IMR-90 (cell line): ENCODE results near the gene TMEM252. TPM values are rescaled to one million over a fixed set of nuclear protein-coding genes. Genes with fewer than 3 reads are reported as not detected.

ENCODE experiments used
- ATAC-seq: fragments of 200-7000 bp; cut with Tn5 transposase; 2 replicates; pipeline ENCODE4 v1.9.1; 2020; ENCODE audit warnings: low read depth, mild to moderate bottlenecking, moderate library complexity
- BruUV-seq: library from RNA; stranded (reverse); fragments of 400-500 nt; replicated peaks from 2 replicates; lab custom pipeline; 2021; lab: Mats Ljungman, UMichigan
- CTCF ChIA-PET: fragments of 300-600 bp; formaldehyde crosslinking; extraction: SDS; loops from one replicate; lab custom pipeline; 2021; ENCODE audit warnings: antibody characterized with exemption; lab: Yijun Ruan, JAX
- POLR2A ChIA-PET: fragments of 300-600 bp; sonication (Branson Sonifier 250); formaldehyde crosslinking; loops from one replicate; lab custom pipeline; 2022; ENCODE audit warnings: antibody characterized with exemption; ENCODE audit not compliant: unreplicated experiment; lab: Charles Lee
- DNase-seq: peaks from one replicate; pipeline ENCODE4 v3.0.0; 2013
- H2AFZ ChIP-seq: replicated peaks from 2 replicates; pipeline ENCODE3; 2013; ENCODE audit warnings: low read length, mild to moderate bottlenecking; ENCODE audit not compliant: poor library complexity
- H2AK5ac ChIP-seq: 2 replicates; pipeline ENCODE4 v1.6.1; 2013; ENCODE audit warnings: low read depth, low read length, inconsistent platforms
- H2AK9ac ChIP-seq: replicated peaks from 2 replicates; pipeline ENCODE3; 2013; ENCODE audit warnings: mild to moderate bottlenecking, low read depth, low read length, moderate library complexity; ENCODE audit not compliant: poor library complexity
- H2BK120ac ChIP-seq: 2 replicates; pipeline ENCODE4 v1.6.1; 2013; ENCODE audit warnings: low read depth, low read length, inconsistent platforms
- H2BK15ac ChIP-seq: 3 replicates; pipeline ENCODE4 v1.6.1; 2013; ENCODE audit warnings: low read depth, low read length, inconsistent platforms
- H2BK20ac ChIP-seq: 2 replicates; pipeline ENCODE4 v1.6.1; 2013; ENCODE audit warnings: low read depth, mild to moderate bottlenecking, inconsistent platforms, low read length, moderate library complexity
- H2BK5ac ChIP-seq: 2 replicates; pipeline ENCODE4 v1.6.1; 2013; ENCODE audit warnings: mild to moderate bottlenecking, low read depth, low read length, inconsistent platforms; ENCODE audit not compliant: poor library complexity, severe bottlenecking
- H3K14ac ChIP-seq: replicated peaks from 2 replicates; pipeline ENCODE4 v1.6.1; 2013; ENCODE audit warnings: low read depth, low read length, inconsistent platforms
- H3K18ac ChIP-seq: 2 replicates; pipeline ENCODE4 v1.6.1; 2013; ENCODE audit warnings: low read depth, low read length, control low read depth
- H3K23ac ChIP-seq: 2 replicates; pipeline ENCODE4 v1.6.1; 2013; ENCODE audit warnings: low read depth, low read length, inconsistent platforms
- H3K27ac ChIP-seq: 2 replicates; pipeline ENCODE4 v1.5.1; 2013; ENCODE audit warnings: mild to moderate bottlenecking, control low read depth, low read length; ENCODE audit not compliant: insufficient read depth
- H3K27me3 ChIP-seq: 2 replicates; pipeline ENCODE4 v1.6.1; 2013; ENCODE audit warnings: low read length; ENCODE audit not compliant: control insufficient read depth, insufficient read depth
- H3K36me3 ChIP-seq: 2 replicates; pipeline ENCODE4 v1.6.1; 2013; ENCODE audit warnings: low read length, mixed read lengths; ENCODE audit not compliant: control insufficient read depth, insufficient read depth
- H3K4ac ChIP-seq: 2 replicates; pipeline ENCODE4 v1.6.1; 2013; ENCODE audit warnings: low read depth, low read length, inconsistent platforms
- H3K4me1 ChIP-seq: 2 replicates; pipeline ENCODE4 v1.6.1; 2013; ENCODE audit warnings: low read length, mixed read lengths; ENCODE audit not compliant: control insufficient read depth, insufficient read depth
- H3K4me2 ChIP-seq: 2 replicates; pipeline ENCODE4 v1.6.1; 2013; ENCODE audit warnings: low read depth, mild to moderate bottlenecking, control low read depth, low read length, moderate library complexity
- H3K4me3 ChIP-seq: 2 replicates; pipeline ENCODE4 v1.5.1; 2013; ENCODE audit warnings: low read depth, mild to moderate bottlenecking, control low read depth, low read length, moderate library complexity; ENCODE audit not compliant: insufficient read depth
- H3K56ac ChIP-seq: 2 replicates; pipeline ENCODE4 v1.6.1; 2013; ENCODE audit warnings: low read length, inconsistent platforms; ENCODE audit not compliant: insufficient read depth; ENCODE audit errors: extremely low read depth
- H3K79me1 ChIP-seq, 2 experiments: 2 replicates each; pipeline ENCODE4 v1.6.1; 2013; ENCODE audit warnings: low read length in 2 of 2, inconsistent platforms in 1 of 2, low read depth in 1 of 2
- H3K9ac ChIP-seq: 2 replicates; pipeline ENCODE4 v1.6.1; 2013; ENCODE audit warnings: low read depth, low read length, control low read depth
- H3K9me1 ChIP-seq: 2 replicates; pipeline ENCODE4 v1.6.1; 2013; ENCODE audit warnings: low read length, inconsistent platforms; ENCODE audit not compliant: insufficient read depth
- H3K9me3 ChIP-seq: 2 replicates; pipeline ENCODE4 v1.6.1; 2013; ENCODE audit warnings: low read length; ENCODE audit not compliant: control insufficient read depth, insufficient read depth
- H4K20me1 ChIP-seq: 2 replicates; pipeline ENCODE4 v1.6.1; 2013; ENCODE audit warnings: low read length, inconsistent platforms; ENCODE audit not compliant: insufficient read depth
- H4K5ac ChIP-seq: 2 replicates; pipeline ENCODE4 v1.6.1; 2013; ENCODE audit warnings: mild to moderate bottlenecking, low read depth, low read length, control low read depth
- H4K8ac ChIP-seq, 2 experiments: 2 replicates each; pipeline ENCODE4 v1.6.1; 2013; ENCODE audit warnings: low read depth in 2 of 2, low read length in 2 of 2, control low read depth in 1 of 2, inconsistent platforms in 1 of 2
- H4K91ac ChIP-seq: 2 replicates; pipeline ENCODE4 v1.6.1; 2013; ENCODE audit warnings: low read depth, low read length, inconsistent platforms; ENCODE audit not compliant: insufficient read depth
- CEBPB ChIP-seq: IDR thresholded peaks from 2 replicates; pipeline ENCODE4 v1.6.1; 2012; ENCODE audit warnings: low read depth, low read length, improper control_type of control experiment
- CHD1 ChIP-seq: IDR thresholded peaks from 2 replicates; pipeline ENCODE4 v1.6.1; 2012; ENCODE audit warnings: low read depth, low read length, improper control_type of control experiment
- CTCF ChIP-seq: conservative IDR thresholded peaks from 2 replicates; pipeline ENCODE4 v1.5.1; 2012; ENCODE audit warnings: mild to moderate bottlenecking, low read depth, low read length, improper control_type of control experiment
- ELK1 ChIP-seq: fragments of 150-350 bp; IDR thresholded peaks from 2 replicates; pipeline ENCODE4 v1.6.1; 2016; ENCODE audit warnings: low read depth, mild to moderate bottlenecking, low read length, moderate library complexity, borderline replicate concordance
- FOS ChIP-seq: fragments of 150-350 bp; IDR thresholded peaks from 2 replicates; pipeline ENCODE4 v1.6.1; 2016; ENCODE audit warnings: low read depth, low read length
- MAFK ChIP-seq: IDR thresholded peaks from 2 replicates; pipeline ENCODE4 v1.6.1; 2012; ENCODE audit warnings: low read depth, low read length, improper control_type of control experiment
- MAZ ChIP-seq: IDR thresholded peaks from 2 replicates; pipeline ENCODE4 v1.6.1; 2012; ENCODE audit warnings: low read depth, mild to moderate bottlenecking, low read length, improper control_type of control experiment, moderate library complexity, borderline replicate concordance
- MXI1 ChIP-seq: IDR thresholded peaks from 2 replicates; pipeline ENCODE4 v1.6.1; 2012; ENCODE audit warnings: low read depth, mild to moderate bottlenecking, low read length, moderate library complexity, borderline replicate concordance
- POLR2A ChIP-seq: IDR thresholded peaks from 2 replicates; pipeline ENCODE4 v1.6.1; 2012; ENCODE audit warnings: mild to moderate bottlenecking, low read depth, low read length
- RAD21 ChIP-seq: IDR thresholded peaks from 2 replicates; pipeline ENCODE4 v1.6.1; 2012; ENCODE audit warnings: low read length, improper control_type of control experiment
- RFX5 ChIP-seq: IDR thresholded peaks from 2 replicates; pipeline ENCODE4 v1.8.0; 2012; ENCODE audit warnings: low read depth, mild to moderate bottlenecking, low read length, moderate library complexity
- SMC3 ChIP-seq: fragments of 150-350 bp; IDR thresholded peaks from 2 replicates; pipeline ENCODE4 v1.6.1; 2016; ENCODE audit warnings: low read depth, mild to moderate bottlenecking, antibody characterized with exemption, low read length, moderate library complexity
- USF2 ChIP-seq: fragments of 150-350 bp; IDR thresholded peaks from 2 replicates; pipeline ENCODE4 v1.6.1; 2017; ENCODE audit warnings: mild to moderate bottlenecking, antibody characterized with exemption, low read length, low read depth
- WGBS, 2 experiments: methylation state at CpG; one replicate each; pipeline versions ENCODE4 v1.1.5 to v1.1.7; 2013; ENCODE audit warnings: missing lambda C conversion rate in 2 of 2; ENCODE audit not compliant: insufficient read length in 1 of 2; ENCODE audit errors: extremely low coverage in 2 of 2; 5-methylcytosine and 5-hydroxymethylcytosine counted together
- dilution Hi-C: fragments of 300-500 bp; cut with HindIII; formaldehyde crosslinking; loops from one replicate; pipeline ENCODE4 v1.14.3; 2018; ENCODE audit warnings: low sequenced_read_pairs; ENCODE audit not compliant: unreplicated experiment
- in situ Hi-C: fragments of 300-500 bp; cut with MboI; formaldehyde crosslinking; loops from 3 replicates; pipeline ENCODE4 v1.14.3; 2019; ENCODE audit warnings: low sequenced_read_pairs, inconsistent platforms, mixed read lengths
- intact Hi-C: fragments of 100-400 bp; cut with micrococcal nuclease; formaldehyde crosslinking; loops from 2 replicates; pipeline ENCODE4 v1.10.0; 2022
- polyA plus RNA-seq, 3 experiments: library from polyadenylated mRNA; depleted of rRNA; stranded (reverse); fragments of >200 nt; gene quantifications; 2 replicates each; pipeline ENCODE4 v1.2.3, GENCODE V29; 2012; ENCODE audit warnings: low replicate concordance in 1 of 3
- total RNA-seq: library from RNA; depleted of rRNA; stranded (reverse); fragments of >200 nt; gene quantifications from 2 replicates; pipeline ENCODE4 v1.2.3, GENCODE V29; 2012

Gene TMEM252
- total and polyA plus RNA-seq, 2 of the 4 experiments (the other 2 are of a cell fraction) = not detected

DNA sequence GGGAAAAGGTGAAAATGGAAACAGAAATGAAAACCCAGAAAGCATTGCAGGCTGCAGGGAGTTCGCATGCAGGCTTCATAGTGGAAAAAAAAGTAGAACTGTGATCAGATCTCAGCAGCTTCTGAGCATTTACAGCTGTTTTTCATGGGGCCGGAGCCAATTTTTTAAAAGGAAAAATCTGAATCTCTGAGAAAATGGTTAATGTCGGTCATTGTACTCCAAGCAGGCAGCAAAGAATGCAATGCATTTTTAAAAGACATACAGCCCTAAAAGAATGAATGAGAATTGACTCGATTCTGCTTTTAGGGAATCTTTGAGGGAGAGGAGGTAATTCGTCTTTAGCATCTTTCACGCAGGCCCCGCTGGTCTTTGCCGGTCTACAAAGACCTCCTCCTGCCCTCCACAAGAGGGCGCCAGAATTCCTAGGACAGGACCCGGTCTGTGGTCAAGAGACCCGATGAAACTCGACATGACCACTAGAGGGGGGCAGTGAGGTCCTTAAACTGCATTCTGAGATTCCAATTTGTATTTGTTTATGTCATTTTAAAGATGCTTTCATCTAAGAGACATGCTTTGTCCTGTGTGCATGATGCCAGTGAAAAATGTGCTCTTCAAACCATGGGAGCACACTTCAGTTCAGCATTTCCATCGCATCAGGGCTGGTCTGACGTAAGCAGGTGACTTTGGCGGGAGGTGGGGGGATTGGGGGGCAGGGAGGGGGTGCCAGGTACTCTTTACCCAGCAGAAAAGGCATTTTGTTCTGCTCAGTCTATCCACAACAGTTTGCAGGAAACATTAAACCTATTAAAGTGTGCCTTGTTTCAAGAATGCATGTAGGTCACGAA is 43.7 kb upstream of the TMEM252 start (continued):
- TF ChIP-seq CHD1 = no peak
- TF ChIP-seq POLR2A = no peak

DNA sequence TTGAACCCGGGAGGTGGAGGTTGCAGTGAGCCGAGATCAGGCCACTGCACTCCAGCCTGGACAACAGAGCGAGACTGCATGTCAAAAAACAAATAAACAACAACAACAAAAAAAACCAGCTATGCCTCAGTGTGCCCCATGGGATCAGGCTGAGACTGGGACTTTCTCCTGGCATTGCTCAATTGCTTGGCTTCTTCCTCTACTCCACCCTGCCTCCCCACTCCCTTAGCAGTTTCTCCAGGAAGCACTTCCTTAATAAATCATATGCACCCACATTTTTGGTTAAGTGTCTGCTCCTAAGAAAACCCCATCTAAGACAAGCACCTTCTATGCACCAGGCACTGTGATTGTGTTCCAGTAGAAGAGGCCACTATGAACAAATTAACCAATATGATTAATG is 41.0 kb upstream of the TMEM252 start:
- H4K5ac ChIP-seq = no peak overlapping the region
- H2BK20ac ChIP-seq = no peak overlapping the region
- intact Hi-C loops (no loop called here), dilution Hi-C loops (no loop called here), in situ Hi-C loops (loop anchor here (10.0 kb wide), 1 partner anchor 423 kb away; no protein-coding TSS in a partner anchor)
- H4K8ac ChIP-seq = no peak overlapping the region
- H3K27me3 ChIP-seq = peaks cover 1% of the 10 kb centered on the region
- H3K4ac ChIP-seq = no peak overlapping the region
- no TSS peak for BruUV-seq
- ChIA-PET POLR2A (no interaction called here), CTCF (interaction anchor here (0.9 kb wide), 1 partner anchor 418 kb away, joined by 3 read pairs; no protein-coding TSS in a partner anchor)
- H2AK9ac ChIP-seq = no peak overlapping the region
- no peaks in the 10 kb centered on the region for H4K20me1 ChIP-seq
- H4K91ac ChIP-seq = no peak overlapping the region
- H3K36me3 ChIP-seq = no peaks in the 10 kb centered on the region
- no peak overlapping the region for H3K9ac ChIP-seq
- ATAC-seq (no peak), DNase-seq (no peak)
- no peak overlapping the region for H3K4me2 ChIP-seq
- no peak overlapping the region for H3K14ac ChIP-seq
- H3K4me1 ChIP-seq = no peaks in the 10 kb centered on the region
- H2BK15ac ChIP-seq = no peak overlapping the region
- TF ChIP-seq RFX5 (no peak), RAD21 (no peak), ELK1 (no peak), CTCF (no peak), MAZ (no peak), USF2 (no peak), CHD1 (no peak), MAFK (no peak), CEBPB (no peak), SMC3 (no peak), FOS (no peak), MXI1 (no peak)
- H3K56ac ChIP-seq = no peak overlapping the region
- no peak overlapping the region for H3K23ac ChIP-seq
- no peaks in the 10 kb centered on the region for H3K9me1 ChIP-seq
- H2BK120ac ChIP-seq = no peak overlapping the region
- no peaks in the 10 kb centered on the region for H3K9me3 ChIP-seq
- H3K27ac ChIP-seq = no peak overlapping the region
- no peak overlapping the region for H2AK5ac ChIP-seq
- no peak overlapping the region for H2AFZ ChIP-seq
- no peaks in the 10 kb centered on the region for H3K79me1 ChIP-seq
- no peak overlapping the region for H3K18ac ChIP-seq
- WGBS, 2 experiments = 60% methylated on average over 1 of the region's 3 CpGs; no CpG with 5 or more reads in 1 of the 2 experiments
- no peak overlapping the region for H3K4me3 ChIP-seq
- H2BK5ac ChIP-seq = no peak overlapping the region
